HG02938 (cell line): ENCODE results near the gene POLR1F.

ENCODE experiments used
- ATAC-seq: cut with Tn5 transposase; IDR thresholded peaks from one replicate; pipeline ENCODE4 v1.9.1; 2021; ENCODE audit warnings: mild to moderate bottlenecking, moderate library complexity; ENCODE audit not compliant: unreplicated experiment

POLR1F gene

GRCh38 chr7:19677180-19677579 lies 31.7 kb downstream of the POLR1F start:
- ATAC-seq, result peak; percentile 79

- no peak for ATAC-seq
These were observed 33.0 kb downstream of the POLR1F start for GRCh38 chr7:19675816-19676215.

GRCh38 chr7:19674266-19674960 lies 34.4 kb downstream of the POLR1F start:
- no peak for ATAC-seq

GRCh38 chr7:19670806-19671205 lies 38.0 kb downstream of the POLR1F start:
- no peak for ATAC-seq

- ATAC-seq, result peak; percentile 47
These were observed 43.3 kb downstream of the POLR1F start for GRCh38 chr7:19665399-19666008.

- peak; percentile 97 for ATAC-seq
These were observed 44.9 kb downstream of the POLR1F start for GRCh38 chr7:19663816-19664462.

GRCh38 chr7:19648791-19649190 lies 60.0 kb downstream of the POLR1F start:
- no peak for ATAC-seq
